Psoas muscle (tissue), 8 donors: ENCODE data around the gene LZTFL1. TPM values are rescaled to one million over a fixed set of nuclear protein-coding genes. Genes with fewer than 3 reads are reported as not detected.

ENCODE experiments used
- ATAC-seq, 4 donors: fragments of 200-7000 bp; cut with Tn5 transposase; one replicate each; pipeline ENCODE4 v1.9.1; 2020; ENCODE audit warnings: moderate library complexity in 3 of 4, mild to moderate bottlenecking in 2 of 4
- DNase-seq, 2 donors: peaks; one replicate each; pipeline ENCODE4 v3.0.0-alpha.2; 2020
- H3K27ac ChIP-seq: fragments of 200-600 bp; one replicate; pipeline ENCODE4 v1.8.0; 2022
- H3K27me3 ChIP-seq, 3 donors: fragments of 200-600 bp in 1 of 3; one replicate each; pipeline versions ENCODE4 v1.6.1 to v1.8.0; 2013 to 2022; ENCODE audit warnings: low read length in 2 of 3, mild to moderate bottlenecking in 2 of 3, moderate library complexity in 1 of 3; ENCODE audit not compliant: insufficient read depth in 3 of 3
- H3K36me3 ChIP-seq, 2 donors: fragments of 200-600 bp in 1 of 2; one replicate each; pipeline versions ENCODE4 v1.6.1 to v1.8.0; 2013 to 2022; ENCODE audit warnings: low read depth in 1 of 2, mild to moderate bottlenecking in 1 of 2, moderate library complexity in 1 of 2; ENCODE audit not compliant: insufficient read depth in 1 of 2
- H3K4me1 ChIP-seq: fragments of 200-600 bp; one replicate; pipeline ENCODE4 v1.8.0; 2022
- H3K4me3 ChIP-seq: fragments of 200-600 bp; one replicate; pipeline ENCODE4 v1.8.0; 2022; ENCODE audit warnings: mild to moderate bottlenecking
- H3K9me3 ChIP-seq: fragments of 200-600 bp; one replicate; pipeline ENCODE4 v1.8.0; 2022
- CTCF ChIP-seq: fragments of 200-600 bp; IDR thresholded peaks from one replicate; pipeline ENCODE4 v1.8.0; 2022; ENCODE audit warnings: antibody characterized with exemption
- WGBS, 3 donors: extraction: QIAGEN DNeasy Blood & Tissue Kit; methylation state at CpG; one replicate each; pipeline versions ENCODE4 v1.1.6 to v1.1.7; 2013; 5-methylcytosine and 5-hydroxymethylcytosine counted together
- intact Hi-C, 2 donors: fragments of 100-400 bp; cut with DNase I; formaldehyde crosslinking; loops; one replicate each; pipeline versions ENCODE4 v1.11.0 to v1.14.2; 2022
- polyA plus RNA-seq, 3 donors: library from polyadenylated mRNA; stranded (reverse); fragments of 200-250 nt; gene quantifications; one replicate each; pipeline ENCODE4 v1.2.3, GENCODE V29; 2013
- total RNA-seq, 4 donors: library from RNA; stranded (reverse); fragmentation: NEBNext Ultra II Directional in 2 of 4; extraction: Animal tissue kit (Norgen Biotek cat#: 25700) in 2 of 4; gene quantifications; one replicate each; pipeline versions ENCODE4 v1.2.1 to v1.2.4, GENCODE V29; 2021 to 2023
- donor health status: healthy with polysubstance abuse.
- donor health status: DM: no; HTN: no; CAD: no; lungs with moderate emphysema.
- donor health status: Bipolar disorder and iron deficiency.
- donor health status: healthy.
- donor health status: DM: yes; HTN: yes; CAD: no.
- donor health status: DM: no; HTN: no; CAD: no.
- donor health status: DM: no; HTN: no; CAD: no.
- donor health status: DM: yes; HTN: yes; CAD: no.

LZTFL1 gene
- total and polyA plus RNA-seq, 7 donors: 3.1 to 15.9 (median 5.3) TPM

GRCh38 chr3:45872569-45872968 is 30.6 kb upstream of the LZTFL1 start:
- ATAC-seq (no peak), DNase-seq (no peak)
- no peaks in the 10 kb centered on the region for H3K4me1 ChIP-seq
- H3K27me3 ChIP-seq: no peaks in the 10 kb centered on the region
- H3K4me3 ChIP-seq: no peak overlapping the region
- H3K27ac ChIP-seq: no peak overlapping the region
- H3K36me3 ChIP-seq: no peaks in the 10 kb centered on the region
- TF ChIP-seq CTCF: no peak
- intact Hi-C loops: no loop called here
- 70 to 72% (median 71%) methylated on average over 2 of the region's 2 CpGs for WGBS, 3 donors
- no peaks in the 10 kb centered on the region for H3K9me3 ChIP-seq

- no peaks in the 10 kb centered on the region for H3K9me3 ChIP-seq
- DNase-seq (no peak), ATAC-seq (no peak)
- H3K4me1 ChIP-seq: no peaks in the 10 kb centered on the region
- H3K36me3 ChIP-seq: no peaks in the 10 kb centered on the region
- H3K4me3 ChIP-seq: no peak overlapping the region
- no peak overlapping the region for H3K27ac ChIP-seq
- no peak for TF ChIP-seq CTCF
- WGBS, 3 donors: 75 to 84% (median 84%) methylated on average over 6 of the region's 6 CpGs
- intact Hi-C loops: no loop called here
- H3K27me3 ChIP-seq: no peaks in the 10 kb centered on the region
These were observed 29.9 kb upstream of the LZTFL1 start for GRCh38 chr3:45871780-45872179.

- WGBS, 3 donors: 75 to 84% (median 83%) methylated on average over 4 of the region's 4 CpGs
- H3K27ac ChIP-seq: no peak overlapping the region
- DNase-seq (no peak), ATAC-seq (no peak)
- no peak overlapping the region for H3K4me3 ChIP-seq
- no peaks in the 10 kb centered on the region for H3K27me3 ChIP-seq
- no peaks in the 10 kb centered on the region for H3K9me3 ChIP-seq
- intact Hi-C loops: no loop called here
- H3K4me1 ChIP-seq: no peaks in the 10 kb centered on the region
- no peak for TF ChIP-seq CTCF
- H3K36me3 ChIP-seq: no peaks in the 10 kb centered on the region
These were observed 28.2 kb upstream of the LZTFL1 start for GRCh38 chr3:45870099-45870498.

- TF ChIP-seq CTCF: no peak
- intact Hi-C loops: no loop called here
- no peaks in the 10 kb centered on the region for H3K4me1 ChIP-seq
- DNase-seq (no peak), ATAC-seq (no peak)
- WGBS, 3 donors: 50 to 63% (median 54%) methylated on average over 3 of the region's 3 CpGs
- no peaks in the 10 kb centered on the region for H3K36me3 ChIP-seq
- no peak overlapping the region for H3K27ac ChIP-seq
- no peaks in the 10 kb centered on the region for H3K9me3 ChIP-seq
- no peaks in the 10 kb centered on the region for H3K27me3 ChIP-seq
- no peak overlapping the region for H3K4me3 ChIP-seq
These were observed 27.7 kb upstream of the LZTFL1 start for GRCh38 chr3:45869638-45870037.

- DNase-seq (no peak), ATAC-seq (no peak)
- TF ChIP-seq CTCF: no peak
- Histone ChIP-seq H3K36me3 (no peaks in the 10 kb centered on the region), H3K4me1 (no peaks in the 10 kb centered on the region), H3K4me3 (no peak overlapping the region), H3K27ac (no peak overlapping the region), H3K9me3 (peaks cover 6% of the 10 kb centered on the region), H3K27me3 (no peaks in the 10 kb centered on the region)
- intact Hi-C loops: no loop called here
- 62 to 76% (median 71%) methylated on average over 2 of the region's 2 CpGs for WGBS, 3 donors
These were observed 26.7 kb upstream of the LZTFL1 start for GRCh38 chr3:45868650-45869049.
